ENCODE results near the gene INCENP. TPM values are rescaled to one million over a fixed set of nuclear protein-coding genes. Genes with fewer than 3 reads are reported as not detected.

INCENP gene
- total and polyA plus RNA-seq, 10 of the 15 experiments (the other 5 are each of a cell fraction or from before 2014, with no cell fraction given), result 1.4 to 96.8 (median 29.0) TPM

- Histone ChIP-seq H3K27ac (ENCODE audit: control insufficient read depth, insufficient read depth) (peak overlapping the region; percentile 90), H3K27me3 (replicated peaks in 1 of 2; ENCODE audit: control insufficient read depth in 2 of 2, insufficient read depth in 2 of 2, low read length in 1 of 2) (no peaks in the 10 kb centered on the region), H3K79me2 (ENCODE audit: control insufficient read depth, insufficient read depth, low read length) (peaks cover 51% of the 10 kb centered on the region), H3K4me2 (ENCODE audit: control insufficient read depth, insufficient read depth) (peak overlapping the region; percentile 56), H3K4me1 (ENCODE audit: control insufficient read depth, insufficient read depth, low read length) (no peaks in the 10 kb centered on the region), H3K4me3 (peak overlapping the region; percentile 95), H3K36me3 (ENCODE audit: control insufficient read depth in 2 of 2, insufficient read depth in 2 of 2, low read length in 1 of 2) (peaks cover 2 to 15% of the 10 kb centered on the region in 2 experiments; a peak in 3 of 4 replicates), H3K9me3 (replicated peaks; ENCODE audit: control insufficient read depth, insufficient read depth, low read length) (no peaks in the 10 kb centered on the region), H2AFZ (ENCODE audit: control insufficient read depth, low read depth, low read length) (peak overlapping the region; percentile 84), H4K20me1 (ENCODE audit: control insufficient read depth, insufficient read depth) (no peaks in the 10 kb centered on the region), H3K9ac (ENCODE audit: control insufficient read depth, insufficient read depth, low read length) (peak overlapping the region; percentile 95)
- intact Hi-C loops (cut with micrococcal nuclease; ENCODE audit: unreplicated experiment), result loop anchor here (5.0 kb wide), 1 partner anchor 157 kb away; the partner anchor contains the start of gene FTH1
- DNase-seq (ENCODE audit: low read depth, low spot score), result no peak
- in situ Hi-C loops (cut with MboI), result no loop called here
- FAIRE-seq, result no peak
- 1% methylated on average over 31 of the region's 39 CpGs for WGBS (ENCODE audit: insufficient coverage, insufficient replicate concordance, low lambda C conversion rate, missing lambda C conversion rate)
- TSS peak; percentile 68 for BruUV-seq (replicated peaks)
- RAD21 ChIA-PET (ENCODE audit: unreplicated experiment), result interaction anchor here (1.3 to 2.4 kb wide), 3 partner anchors 13 to 42 kb away, joined by 3 to 16 read pairs (median 4); no protein-coding TSS in a partner anchor
- peak; percentile 76 for ATAC-seq
- CTCF ChIA-PET, result interaction anchor here (0.7 to 1.7 kb wide), 6 partner anchors 16 to 226 kb away, joined by 3 to 9 read pairs (median 3); no protein-coding TSS in a partner anchor
- SMC1A ChIA-PET (ENCODE audit: uncharacterized antibody, unreplicated experiment), result interaction anchor here (1.1 to 1.4 kb wide), 2 partner anchors 9 to 327 kb away, joined by 3 to 5 read pairs; no protein-coding TSS in a partner anchor
- POLR2A ChIA-PET, result interaction anchor here (0.5 to 0.8 kb wide), 3 partner anchors 12 to 141 kb away, joined by 3 to 5 read pairs (median 3); no protein-coding TSS in a partner anchor
- TF ChIP-seq NKRF (conservative IDR thresholded peaks at IDR 0.05) (peak; percentile 80), TCF3 (IDR thresholded peaks at IDR 0.05; ENCODE audit: borderline replicate concordance, insufficient read depth, low read depth, low read length) (0 out of 2 replicates have a peak, but pooled peaks have one; percentile 7), GATAD2B (conservative IDR thresholded peaks at IDR 0.05; ENCODE audit: low read depth) (0 out of 2 replicates have a peak, but pooled peaks have one; percentile 14), RUNX3 (IDR thresholded peaks at IDR 0.05; ENCODE audit: low read length) (peak; percentile 7; the same call in 1 of the 2 replicates), EGR1 (IDR thresholded peaks at IDR 0.05; ENCODE audit: borderline replicate concordance in 1 of 2, low read depth in 2 of 2, low read length in 2 of 2) (peak in 1 of 2 experiments; percentile 89; a peak in 2 of 3 replicates), CBX3 (IDR thresholded peaks at IDR 0.05; ENCODE audit: borderline replicate concordance, low read depth) (no peak), PKNOX1 (IDR thresholded peaks at IDR 0.05) (peak; percentile 84), ETV6 (conservative IDR thresholded peaks at IDR 0.05 in 1 of 2, IDR thresholded peaks at IDR 0.05 in 1 of 2; ENCODE audit: borderline replicate concordance in 1 of 2, low read depth in 1 of 2) (peak in 1 of 2 experiments; percentile 4; a peak in 1 of 4 replicates), RAD51 (IDR thresholded peaks at IDR 0.05) (no peak), YY1 (IDR thresholded peaks at IDR 0.05; ENCODE audit: low read depth, low read length) (no peak), LARP7 (IDR thresholded peaks at IDR 0.05) (0 out of 2 replicates have a peak, but pooled peaks have one; percentile 11), POLR2A (IDR thresholded peaks at IDR 0.05; ENCODE audit: low read depth, low read length) (peak; percentile 51; the same call in 1 of the 2 replicates), IKZF1 (conservative IDR thresholded peaks at IDR 0.05) (no peak), E4F1 (IDR thresholded peaks at IDR 0.05; ENCODE audit: borderline replicate concordance, partially characterized antibody) (no peak), SIN3A (IDR thresholded peaks at IDR 0.05; ENCODE audit: low read depth, low read length) (peak; percentile 86)
Observed at GRCh38 chr11:62124186-62125113, 639 bp downstream of the INCENP start.
